ENCODE measurements around the gene TLX2.

GRCh38 chr2:74546004-74546403 lies 31.8 kb downstream of the TLX2 start:
- no peak for TF ChIP-seq EHF (CRISPR knock-in tag; IDR thresholded peaks at IDR 0.05)
- no peak for TF ChIP-seq CTCF (IDR thresholded peaks at IDR 0.05)
- TF ChIP-seq MAX (IDR thresholded peaks at IDR 0.05) = no peak
- no peak for TF ChIP-seq JUNB (IDR thresholded peaks at IDR 0.05)
- no peak for TF ChIP-seq POLR2A (IDR thresholded peaks at IDR 0.05; ENCODE audit: low read length)
- no peak for TF ChIP-seq RFX5 (IDR thresholded peaks at IDR 0.05)
- TF ChIP-seq EP300 (IDR thresholded peaks at IDR 0.05) = no peak
- TF ChIP-seq REST (IDR thresholded peaks at IDR 0.05) = no peak
- TF ChIP-seq TP53 (CRISPR knock-in tag; IDR thresholded peaks at IDR 0.05) = no peak
- TF ChIP-seq, protein P1, sequence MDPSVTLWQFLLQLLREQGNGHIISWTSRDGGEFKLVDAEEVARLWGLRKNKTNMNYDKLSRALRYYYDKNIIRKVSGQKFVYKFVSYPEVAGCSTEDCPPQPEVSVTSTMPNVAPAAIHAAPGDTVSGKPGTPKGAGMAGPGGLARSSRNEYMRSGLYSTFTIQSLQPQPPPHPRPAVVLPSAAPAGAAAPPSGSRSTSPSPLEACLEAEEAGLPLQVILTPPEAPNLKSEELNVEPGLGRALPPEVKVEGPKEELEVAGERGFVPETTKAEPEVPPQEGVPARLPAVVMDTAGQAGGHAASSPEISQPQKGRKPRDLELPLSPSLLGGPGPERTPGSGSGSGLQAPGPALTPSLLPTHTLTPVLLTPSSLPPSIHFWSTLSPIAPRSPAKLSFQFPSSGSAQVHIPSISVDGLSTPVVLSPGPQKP (IDR thresholded peaks at IDR 0.05; ENCODE audit: low read depth, low read length) = no peak

All from A549 (cell line).